Activated B cell treated with CpG ODN at 0.5 μM for 24 hours (primary cell): Measurements from ENCODE around the gene GBA2. TPM values are rescaled to one million over a fixed set of nuclear protein-coding genes. Genes with fewer than 3 reads are reported as not detected.

Experiments
- ATAC-seq: fragments of 200-7000 bp; cut with Tn5 transposase; one replicate; pipeline ENCODE4 v1.10.0; 2021; ENCODE audit warnings: low read depth, mild to moderate bottlenecking, moderate library complexity
- CTCF ChIA-PET: fragments of 350-600 bp; sonication (Branson Sonifier 250); formaldehyde crosslinking; loops from one replicate; lab custom pipeline; 2021; ENCODE audit warnings: antibody characterized with exemption; lab: Charles Lee
- POLR2A ChIA-PET: fragments of 350-600 bp; sonication (Branson Sonifier 250); formaldehyde crosslinking; loops from one replicate; lab custom pipeline; 2021; ENCODE audit warnings: antibody characterized with exemption; lab: Charles Lee
- DNase-seq: peaks from one replicate; pipeline ENCODE4 v3.0.0; 2022
- H3K27ac Mint-ChIP-seq: one replicate; pipeline ENCODE4 v1.8.0; 2020; ENCODE audit warnings: mixed read lengths
- H3K27me3 Mint-ChIP-seq: one replicate; pipeline ENCODE4 v1.8.0; 2021; ENCODE audit warnings: mixed read lengths
- H3K36me3 Mint-ChIP-seq: one replicate; pipeline ENCODE4 v1.8.0; 2021; ENCODE audit warnings: low read depth, mixed read lengths
- H3K4me1 Mint-ChIP-seq: one replicate; pipeline ENCODE4 v1.8.0; 2021; ENCODE audit warnings: mixed read lengths
- H3K4me3 Mint-ChIP-seq: one replicate; pipeline ENCODE4 v1.8.0; 2020; ENCODE audit warnings: mild to moderate bottlenecking, mixed read lengths
- H3K9me3 Mint-ChIP-seq: one replicate; pipeline ENCODE4 v1.8.0; 2020; ENCODE audit warnings: mixed read lengths
- intact Hi-C: fragments of 100-400 bp; cut with micrococcal nuclease; formaldehyde crosslinking; loops from one replicate; pipeline ENCODE4 v1.15.1; 2024
- total RNA-seq: library from RNA; stranded (reverse); gene quantifications from 2 replicates; pipeline ENCODE4 v1.2.3, GENCODE V29; 2022
- TF ChIP-seq, protein P1 (sequence below): fragments of 200-600 bp; IDR thresholded peaks from one replicate; pipeline ENCODE4 v1.8.0; 2022; ENCODE audit warnings: antibody characterized with exemption, mild to moderate bottlenecking

GBA2 gene
- total RNA-seq, 1 donor from 2014 or later = 104 TPM

DNA sequence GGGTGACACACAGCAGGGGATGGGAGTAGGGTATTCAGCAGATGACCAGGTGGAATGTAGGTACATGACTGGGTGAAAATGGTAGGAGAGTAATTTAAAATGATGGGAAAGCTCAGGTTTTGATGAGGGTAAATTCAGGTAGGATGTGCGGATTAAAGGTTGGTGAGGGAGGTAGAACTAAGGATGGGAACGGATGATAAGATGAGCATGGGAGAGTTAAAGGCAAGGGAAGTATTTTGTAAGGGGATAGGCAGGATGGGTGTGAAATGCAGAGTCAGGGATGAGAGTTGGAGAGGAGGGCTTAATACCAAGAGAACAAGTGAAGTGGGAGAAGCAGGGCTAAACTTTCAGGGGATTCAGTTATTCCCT lies 18.6 kb downstream of the GBA2 start:
- Mint-ChIP-seq H3K4me1 (peaks cover 9% of the 10 kb centered on the region), H3K27ac (no peak overlapping the region), H3K9me3 (no peaks in the 10 kb centered on the region), H3K4me3 (no peak overlapping the region), H3K27me3 (no peaks in the 10 kb centered on the region), H3K36me3 (peaks cover 26% of the 10 kb centered on the region)
- ChIA-PET CTCF (interaction anchor here (0.7 to 7.6 kb wide), 7 partner anchors 14 to 127 kb away, joined by 6 to 52 read pairs (median 11); partner anchors contain the start of genes CCDC107 and RMRP), POLR2A (interaction anchor here (0.9 to 4.1 kb wide), 8 partner anchors 12 to 126 kb away, joined by 3 to 67 read pairs (median 38); partner anchors contain the start of genes CCDC107, CD72, GBA2 and RGP1)
- ATAC-seq (no peak), DNase-seq (no peak)
- TF ChIP-seq, protein P1, sequence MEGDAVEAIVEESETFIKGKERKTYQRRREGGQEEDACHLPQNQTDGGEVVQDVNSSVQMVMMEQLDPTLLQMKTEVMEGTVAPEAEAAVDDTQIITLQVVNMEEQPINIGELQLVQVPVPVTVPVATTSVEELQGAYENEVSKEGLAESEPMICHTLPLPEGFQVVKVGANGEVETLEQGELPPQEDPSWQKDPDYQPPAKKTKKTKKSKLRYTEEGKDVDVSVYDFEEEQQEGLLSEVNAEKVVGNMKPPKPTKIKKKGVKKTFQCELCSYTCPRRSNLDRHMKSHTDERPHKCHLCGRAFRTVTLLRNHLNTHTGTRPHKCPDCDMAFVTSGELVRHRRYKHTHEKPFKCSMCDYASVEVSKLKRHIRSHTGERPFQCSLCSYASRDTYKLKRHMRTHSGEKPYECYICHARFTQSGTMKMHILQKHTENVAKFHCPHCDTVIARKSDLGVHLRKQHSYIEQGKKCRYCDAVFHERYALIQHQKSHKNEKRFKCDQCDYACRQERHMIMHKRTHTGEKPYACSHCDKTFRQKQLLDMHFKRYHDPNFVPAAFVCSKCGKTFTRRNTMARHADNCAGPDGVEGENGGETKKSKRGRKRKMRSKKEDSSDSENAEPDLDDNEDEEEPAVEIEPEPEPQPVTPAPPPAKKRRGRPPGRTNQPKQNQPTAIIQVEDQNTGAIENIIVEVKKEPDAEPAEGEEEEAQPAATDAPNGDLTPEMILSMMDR = no peak
- intact Hi-C loops = loop anchor here (5.0 to 10.0 kb wide), 2 partner anchors 743 to 1066 kb away; partner anchors contain the start of genes CCL27 and DNAJB5

- H3K4me3 Mint-ChIP-seq = no peak overlapping the region
Measured at GRCh38 chr9:35729700-35730485, 19.1 kb downstream of the GBA2 start.

DNA sequence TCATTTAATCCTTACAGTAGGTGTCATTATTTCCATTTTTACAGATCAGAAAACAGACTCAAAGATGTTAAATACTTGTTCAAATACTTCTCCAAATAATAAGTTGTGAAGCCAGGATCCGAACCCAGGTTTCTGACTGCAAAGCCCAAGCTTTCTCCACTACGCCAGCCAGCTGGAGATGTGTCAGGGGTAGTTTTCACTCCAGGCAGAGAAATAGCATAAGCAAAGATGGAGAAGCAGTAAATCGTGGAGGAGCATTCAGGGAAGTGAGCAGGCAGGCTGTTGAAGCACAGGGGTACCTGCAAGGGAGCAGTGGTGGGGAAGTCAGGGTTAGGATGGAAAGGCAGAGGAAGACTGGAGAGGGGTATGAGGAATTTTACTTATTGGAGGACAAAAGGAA lies 19.9 kb downstream of the GBA2 start:
- H3K27me3 Mint-ChIP-seq = no peaks in the 10 kb centered on the region
- intact Hi-C loops = no loop called here
- H3K9me3 Mint-ChIP-seq = no peaks in the 10 kb centered on the region
- no peak overlapping the region for H3K27ac Mint-ChIP-seq
- ChIA-PET CTCF (interaction anchor here (0.8 to 7.6 kb wide), 7 partner anchors 10 to 125 kb away, joined by 3 to 52 read pairs (median 6); partner anchors contain the start of genes CCDC107 and RMRP), POLR2A (interaction anchor here (0.7 to 2.8 kb wide), 6 partner anchors 10 to 125 kb away, joined by 3 to 22 read pairs (median 5); no protein-coding TSS in a partner anchor)
- peaks cover 32% of the 10 kb centered on the region for H3K36me3 Mint-ChIP-seq
- TF ChIP-seq, protein P1 = no peak
- ATAC-seq = no peak
- H3K4me3 Mint-ChIP-seq = no peak overlapping the region
- DNase-seq = no peak
- H3K4me1 Mint-ChIP-seq = peaks cover 7% of the 10 kb centered on the region

More at GRCh38 chr9:35729700-35730485, 19.1 kb downstream of the GBA2 start:
- peaks cover 26% of the 10 kb centered on the region for H3K36me3 Mint-ChIP-seq
- ChIA-PET POLR2A (interaction anchor here (0.9 to 4.1 kb wide), 8 partner anchors 11 to 112 kb away, joined by 3 to 67 read pairs (median 38); partner anchors contain the start of genes CCDC107, CD72, GBA2 and RGP1), CTCF (interaction anchor here (0.7 to 7.6 kb wide), 8 partner anchors 10 to 126 kb away, joined by 3 to 52 read pairs (median 10); partner anchors contain the start of genes CCDC107 and RMRP)
- ATAC-seq (no peak), DNase-seq (no peak)
- intact Hi-C loops = loop anchor here (5.0 to 10.0 kb wide), 2 partner anchors 743 to 1065 kb away; partner anchors contain the start of genes CCL27 and DNAJB5
- peaks cover 7% of the 10 kb centered on the region for H3K4me1 Mint-ChIP-seq
- H3K27me3 Mint-ChIP-seq = no peaks in the 10 kb centered on the region
- TF ChIP-seq, protein P1 = no peak
- no peak overlapping the region for H3K27ac Mint-ChIP-seq
- H3K9me3 Mint-ChIP-seq = no peaks in the 10 kb centered on the region

- H3K27me3 Mint-ChIP-seq = no peaks in the 10 kb centered on the region
- TF ChIP-seq, protein P1 = no peak
- no peak overlapping the region for H3K4me3 Mint-ChIP-seq
- H3K9me3 Mint-ChIP-seq = no peaks in the 10 kb centered on the region
- DNase-seq (no peak), ATAC-seq (no peak)
- ChIA-PET POLR2A (interaction anchor here (0.5 to 2.8 kb wide), 14 partner anchors 9 to 760 kb away, joined by 3 to 22 read pairs (median 6); partner anchors contain the start of genes CCDC107, RMRP and TPM2), CTCF (interaction anchor here (0.7 to 7.6 kb wide), 13 partner anchors 8 to 125 kb away, joined by 3 to 52 read pairs (median 4); partner anchors contain the start of genes CCDC107, GBA2, RGP1 and RMRP)
- peaks cover 40% of the 10 kb centered on the region for H3K36me3 Mint-ChIP-seq
- intact Hi-C loops = loop anchor here (1.0 kb wide), 1 partner anchor 9 kb away; no protein-coding TSS in a partner anchor
- H3K4me1 Mint-ChIP-seq = peaks cover 6% of the 10 kb centered on the region
- H3K27ac Mint-ChIP-seq = no peak overlapping the region
Measured at GRCh38 chr9:35728041-35728971, 20.7 kb downstream of the GBA2 start.
